Measurements from ENCODE around the gene SLC22A23.

SLC22A23 gene

GRCh38 chr6:3489961-3490624 lies 33.2 kb upstream of the SLC22A23 start:
- H3K4me3 Mint-ChIP-seq: no peak overlapping the region
- DNase-seq: no peak
- no peak overlapping the region for H3K27ac Mint-ChIP-seq
- peaks cover 24% of the 10 kb centered on the region for H3K4me1 Mint-ChIP-seq
- H3K27me3 Mint-ChIP-seq (ENCODE audit: low read depth, poor library complexity): peaks cover 4% of the 10 kb centered on the region
- H3K9me3 Mint-ChIP-seq: peaks cover 4% of the 10 kb centered on the region
- TF ChIP-seq CTCF (IDR thresholded peaks at IDR 0.05): no peak
- no peaks in the 10 kb centered on the region for H3K36me3 Mint-ChIP-seq (ENCODE audit: low read depth)

DNA sequence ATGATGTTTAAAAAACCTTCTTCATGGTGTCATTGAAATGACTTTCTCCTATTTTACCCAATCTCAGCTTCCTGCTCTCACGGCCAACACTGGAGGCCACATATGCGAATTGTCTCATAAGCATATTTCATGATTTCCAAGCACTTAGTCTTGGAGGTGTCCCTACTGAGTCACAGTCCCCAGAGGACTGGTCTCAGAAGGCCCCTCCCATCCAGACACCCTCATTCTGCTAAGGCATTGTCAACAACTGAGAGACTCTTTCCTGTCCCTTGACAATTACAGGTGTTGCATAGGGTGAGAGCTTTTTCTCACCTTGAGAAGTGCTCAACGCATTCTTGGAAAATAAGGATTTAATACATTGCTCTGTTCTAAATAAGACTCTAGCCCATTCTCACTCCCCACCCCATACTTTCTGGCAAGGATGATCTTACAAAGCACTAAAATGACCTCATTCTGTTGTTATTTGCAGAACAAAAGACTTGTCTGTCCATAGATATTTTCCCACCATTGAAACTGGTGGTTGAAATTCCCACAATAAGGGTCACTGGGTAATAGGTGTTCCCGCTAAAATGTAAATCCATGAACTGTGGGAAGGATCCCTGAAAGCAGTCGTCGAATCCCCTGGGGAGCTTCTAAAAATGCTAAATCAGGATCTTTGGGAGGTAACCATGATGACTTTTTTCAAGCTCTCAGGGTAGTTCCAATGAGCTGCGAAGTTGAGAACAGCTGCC lies 32.3 kb upstream of the SLC22A23 start:
- no peak overlapping the region for H3K4me3 Mint-ChIP-seq
- no peak for DNase-seq
- no peaks in the 10 kb centered on the region for H3K36me3 Mint-ChIP-seq (ENCODE audit: low read depth)
- H3K27ac Mint-ChIP-seq: no peak overlapping the region
- no peak for TF ChIP-seq CTCF (IDR thresholded peaks at IDR 0.05)
- peaks cover 24% of the 10 kb centered on the region for H3K4me1 Mint-ChIP-seq
- H3K9me3 Mint-ChIP-seq: peaks cover 4% of the 10 kb centered on the region
- H3K27me3 Mint-ChIP-seq (ENCODE audit: low read depth, poor library complexity): peaks cover 4% of the 10 kb centered on the region

DNA sequence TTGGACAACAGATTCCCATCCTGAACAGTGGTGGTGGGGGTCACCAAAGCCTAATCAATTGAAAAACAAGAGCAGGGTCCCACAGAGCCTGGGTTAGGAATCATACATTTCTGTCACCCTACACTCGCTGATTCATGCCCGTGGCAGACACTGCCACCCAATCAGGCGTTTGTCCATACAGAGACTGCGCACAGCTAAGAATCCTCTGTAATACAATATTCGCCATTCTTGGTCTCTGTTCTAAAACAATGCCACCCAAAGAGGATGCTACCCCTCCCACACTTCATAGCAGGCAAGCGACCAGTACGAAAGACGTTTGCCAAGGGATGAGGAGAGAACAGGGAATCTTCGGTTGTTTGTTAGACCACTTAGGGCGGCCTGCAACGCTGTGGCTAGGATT lies 28.1 kb upstream of the SLC22A23 start:
- Mint-ChIP-seq H3K9me3 (peaks cover 18% of the 10 kb centered on the region), H3K4me3 (no peak overlapping the region), H3K27ac (no peak overlapping the region), H3K36me3 (ENCODE audit: low read depth) (no peaks in the 10 kb centered on the region), H3K4me1 (peaks cover 36% of the 10 kb centered on the region), H3K27me3 (ENCODE audit: low read depth, poor library complexity) (peaks cover 7% of the 10 kb centered on the region)
- DNase-seq: no peak
- no peak for TF ChIP-seq CTCF (IDR thresholded peaks at IDR 0.05)

- Mint-ChIP-seq H3K4me1 (peaks cover 38% of the 10 kb centered on the region), H3K27me3 (ENCODE audit: low read depth, poor library complexity) (peaks cover 7% of the 10 kb centered on the region), H3K4me3 (no peak overlapping the region), H3K36me3 (ENCODE audit: low read depth) (no peaks in the 10 kb centered on the region), H3K9me3 (peaks cover 20% of the 10 kb centered on the region), H3K27ac (no peak overlapping the region)
- no peak for TF ChIP-seq CTCF (IDR thresholded peaks at IDR 0.05)
- no peak for DNase-seq
Observed at GRCh38 chr6:3484192-3484591, 27.3 kb upstream of the SLC22A23 start.

GRCh38 chr6:3483675-3484074 lies 26.8 kb upstream of the SLC22A23 start:
- Mint-ChIP-seq H3K4me3 (no peak overlapping the region), H3K4me1 (peaks cover 40% of the 10 kb centered on the region), H3K36me3 (ENCODE audit: low read depth) (no peaks in the 10 kb centered on the region), H3K9me3 (peaks cover 17% of the 10 kb centered on the region), H3K27ac (no peak overlapping the region), H3K27me3 (ENCODE audit: low read depth, poor library complexity) (peaks cover 7% of the 10 kb centered on the region)
- no peak for DNase-seq
- TF ChIP-seq CTCF (IDR thresholded peaks at IDR 0.05): no peak

DNA sequence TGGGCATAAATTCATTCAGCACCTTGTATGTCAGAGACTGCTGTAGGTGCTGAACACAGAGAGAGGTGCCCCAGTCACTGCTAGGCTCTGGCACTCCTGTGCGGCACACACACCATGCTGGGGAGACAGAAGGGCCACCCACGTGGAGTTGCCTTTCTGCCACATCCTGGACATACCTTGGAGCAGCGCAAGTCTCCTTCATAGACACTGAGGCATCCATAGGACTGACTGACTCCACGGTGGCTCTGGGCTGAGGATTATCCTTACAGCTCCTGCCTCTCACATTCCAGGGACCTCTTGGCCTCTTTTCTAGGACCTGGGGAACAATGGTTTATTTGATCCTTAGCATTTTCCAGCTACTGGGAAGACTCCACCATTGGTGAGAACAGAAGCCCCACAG lies 26.0 kb upstream of the SLC22A23 start:
- Mint-ChIP-seq H3K4me3 (no peak overlapping the region), H3K27ac (no peak overlapping the region), H3K9me3 (peaks cover 17% of the 10 kb centered on the region), H3K27me3 (ENCODE audit: low read depth, poor library complexity) (peaks cover 7% of the 10 kb centered on the region), H3K4me1 (peaks cover 43% of the 10 kb centered on the region), H3K36me3 (ENCODE audit: low read depth) (no peaks in the 10 kb centered on the region)
- no peak for DNase-seq
- no peak for TF ChIP-seq CTCF (IDR thresholded peaks at IDR 0.05)
